EL (cell line): ENCODE results near the gene LSAMP.
"Not testable (repeated sequence)": the region's sequence is repeated elsewhere in the genome, so short reads cannot be mapped to it uniquely, and the experiment has no call there.

Source experiments
- DNase-seq: peaks from one replicate; pipeline ENCODE4 v3.0.0-alpha.2; 2016

The LSAMP gene

DNA sequence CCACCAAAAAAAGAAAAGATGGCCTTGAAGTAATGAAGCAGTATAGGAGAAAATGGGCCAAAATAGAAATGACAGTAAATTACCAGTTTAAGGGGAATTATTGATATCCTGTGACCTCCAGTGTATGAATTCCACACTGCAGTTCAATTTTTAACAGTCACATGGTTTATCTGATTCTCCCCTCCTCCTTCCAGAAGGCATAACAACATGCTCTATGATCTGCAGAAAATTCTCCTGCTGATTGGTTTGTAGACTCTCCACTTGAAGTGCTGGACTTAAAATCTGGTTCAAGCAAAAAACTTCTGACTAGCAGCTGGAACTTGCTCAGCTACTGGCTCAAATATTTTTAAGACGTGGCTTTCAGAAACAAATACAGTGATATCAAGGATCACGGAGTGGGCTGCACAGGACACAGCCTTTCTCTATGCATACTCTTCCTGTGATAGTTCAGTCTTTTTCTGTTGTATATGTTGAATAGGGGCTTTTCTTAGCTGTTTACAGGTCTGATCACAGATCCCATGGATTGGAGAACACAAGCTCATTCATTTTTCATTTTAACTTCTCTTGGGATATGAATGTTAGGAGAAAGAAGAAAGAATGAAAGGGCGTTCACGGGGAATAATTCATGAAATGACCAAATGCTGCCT, 211.5 kb downstream of the LSAMP start:
- no peak for DNase-seq

DNA sequence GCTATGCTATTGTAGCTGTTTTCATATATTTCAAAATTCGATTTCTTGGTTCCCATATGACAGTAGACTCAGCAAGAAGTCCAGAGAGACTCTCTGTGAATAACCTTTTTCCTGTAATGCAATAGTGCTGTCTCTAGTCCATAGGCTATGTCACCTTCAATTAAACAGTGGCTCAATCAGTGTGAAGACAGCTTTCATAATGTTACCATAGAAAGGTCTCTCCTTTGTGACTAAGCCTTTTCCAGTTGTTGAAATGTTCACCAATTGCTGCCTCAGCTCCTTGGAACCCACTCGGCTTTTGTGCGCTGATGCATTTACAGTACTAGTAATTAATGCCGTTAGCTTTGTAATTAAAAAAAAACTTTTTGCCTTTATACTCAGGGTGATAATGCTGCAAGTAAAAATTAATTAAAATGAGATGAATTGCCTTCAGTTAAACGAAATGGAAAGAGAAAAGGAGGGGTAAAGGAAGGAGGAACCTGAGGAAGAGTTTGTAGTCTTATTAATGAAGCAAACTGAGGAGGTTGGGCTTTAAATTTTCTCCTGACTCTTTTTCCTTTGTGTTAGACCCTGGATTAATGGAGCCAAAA, 214.8 kb downstream of the LSAMP start:
- DNase-seq: no peak

GRCh38 chr3:116226266-116226665, 219.0 kb downstream of the LSAMP start:
- no peak for DNase-seq

DNA sequence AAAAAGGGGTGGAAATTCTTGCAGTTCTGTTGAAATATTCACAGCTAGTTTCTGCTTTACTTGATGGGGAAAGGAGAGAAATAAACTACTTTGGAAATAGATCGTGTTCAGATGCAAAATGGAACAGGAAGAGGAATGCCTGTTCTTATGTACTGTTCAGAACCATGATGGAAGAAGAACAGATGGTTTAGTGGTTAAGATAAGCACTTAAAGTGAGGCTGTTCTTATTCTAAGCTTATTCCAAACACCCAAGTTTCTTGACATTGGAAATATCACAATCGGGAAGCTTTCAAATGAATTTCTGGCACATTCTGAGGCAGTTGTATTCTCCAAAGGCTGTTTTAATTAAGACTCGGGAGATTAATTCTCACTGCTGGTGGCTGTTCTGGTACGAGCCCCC, 228.5 kb downstream of the LSAMP start:
- no peak for DNase-seq

- no peak for DNase-seq
These were observed 233.4 kb downstream of the LSAMP start for GRCh38 chr3:116211901-116212300.

- not testable (repeated sequence) for DNase-seq
These were observed 236.5 kb downstream of the LSAMP start for GRCh38 chr3:116208830-116209229.

DNA sequence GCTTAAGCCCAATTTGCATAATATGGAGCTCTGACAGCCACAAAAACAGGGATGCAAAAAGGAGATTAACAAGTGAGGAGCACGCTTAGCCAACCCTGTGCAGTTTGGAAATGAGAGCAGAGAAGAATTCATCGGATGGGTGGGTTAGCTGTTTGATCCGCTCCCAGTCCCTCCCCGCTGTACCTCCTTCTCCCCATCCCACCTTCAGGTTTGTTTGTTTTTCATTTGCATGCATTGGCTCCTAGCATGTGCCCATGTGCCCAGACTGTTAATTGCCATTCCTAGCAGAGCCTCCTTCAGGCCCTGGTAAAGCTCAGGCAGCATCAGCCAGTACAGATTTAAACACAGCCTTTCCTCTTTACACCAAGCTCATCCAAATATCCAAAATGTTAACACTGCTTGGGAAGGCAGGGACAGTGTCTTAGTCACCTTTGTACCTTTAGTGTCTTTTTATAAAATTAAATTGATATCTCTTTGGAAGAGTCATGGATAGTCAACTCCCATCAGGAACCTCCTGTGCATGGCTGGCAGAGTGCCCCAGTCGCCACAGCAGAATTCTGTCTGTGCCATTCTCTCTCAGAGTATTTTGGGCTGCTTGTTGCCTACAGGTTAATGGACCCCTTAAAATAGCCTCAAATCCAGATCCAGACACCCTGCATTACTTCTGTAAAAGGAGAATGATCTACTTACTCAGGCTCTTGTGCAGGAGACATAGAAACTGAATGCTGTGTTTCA, 244.2 kb downstream of the LSAMP start:
- no peak for DNase-seq

DNA sequence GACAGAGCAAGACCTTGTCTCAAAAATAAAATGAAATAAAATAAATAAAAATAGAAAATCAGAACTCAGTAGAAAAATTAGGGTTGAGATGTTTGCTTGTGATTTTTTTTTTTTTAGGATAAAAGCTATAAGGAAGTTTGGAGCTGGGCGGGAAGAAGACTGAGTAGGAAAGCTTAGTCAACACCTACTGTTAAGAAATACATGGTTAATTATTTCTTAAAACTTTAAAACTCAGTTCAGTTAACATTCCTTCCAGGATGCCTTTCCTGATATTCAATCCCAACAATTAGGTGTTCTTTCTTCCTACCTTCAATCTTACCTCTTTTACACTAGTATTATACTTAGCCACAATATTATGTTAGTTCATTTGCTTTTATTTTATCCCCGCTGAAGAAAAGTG, 246.2 kb downstream of the LSAMP start:
- DNase-seq: no peak

GRCh38 chr3:116198087-116198486, 247.2 kb downstream of the LSAMP start:
- DNase-seq: no peak

GRCh38 chr3:116192464-116192863, 252.8 kb downstream of the LSAMP start:
- DNase-seq: no peak

- no peak for DNase-seq
These were observed 253.9 kb downstream of the LSAMP start for GRCh38 chr3:116191409-116191808.

DNA sequence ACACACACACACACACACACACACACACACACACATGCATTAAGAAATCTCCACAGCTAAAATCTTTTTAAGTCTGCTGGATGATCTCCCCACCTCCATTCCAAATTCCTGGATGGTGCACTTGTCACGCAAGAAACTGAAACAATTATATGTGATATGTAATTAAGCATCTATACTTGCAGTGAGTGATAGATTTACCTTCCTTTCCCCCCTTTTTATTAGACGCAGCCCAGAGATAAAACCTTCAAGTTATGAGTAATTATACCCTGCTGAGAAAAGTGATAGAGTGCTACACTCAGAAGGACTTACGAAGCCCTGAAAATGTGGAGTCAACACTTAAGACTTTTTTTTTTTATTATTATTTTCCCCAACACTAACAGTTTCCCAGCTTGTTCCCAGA, 255.2 kb downstream of the LSAMP start:
- no peak for DNase-seq

GRCh38 chr3:116188231-116188785, 257.0 kb downstream of the LSAMP start:
- no peak for DNase-seq

- DNase-seq: no peak
These were observed 259.2 kb downstream of the LSAMP start for GRCh38 chr3:116186049-116186448.

DNA sequence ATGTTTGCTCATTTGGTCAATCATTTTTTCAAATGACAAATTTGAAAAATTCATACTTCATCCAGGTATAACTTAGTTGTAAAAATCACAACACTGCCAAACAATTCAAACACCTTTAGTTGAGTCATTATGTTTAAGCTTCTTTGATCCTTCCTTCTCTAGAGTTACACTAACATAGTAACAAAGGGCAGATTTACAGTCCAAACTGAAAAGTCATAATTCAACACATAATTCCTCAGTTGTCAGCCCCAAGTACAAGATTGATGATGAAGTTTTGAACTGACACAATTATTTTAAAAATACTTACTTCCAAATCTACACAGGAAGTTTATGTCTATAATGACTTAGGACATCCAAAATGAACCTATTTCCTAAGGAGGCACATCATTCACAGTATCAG, 264.1 kb downstream of the LSAMP start:
- no peak for DNase-seq

GRCh38 chr3:116179091-116179490, 266.2 kb downstream of the LSAMP start:
- DNase-seq: peak; percentile 37

- DNase-seq: no peak
These were observed 268.2 kb downstream of the LSAMP start for GRCh38 chr3:116176974-116177555.

GRCh38 chr3:116166121-116166520, 279.2 kb downstream of the LSAMP start:
- no peak for DNase-seq

DNA sequence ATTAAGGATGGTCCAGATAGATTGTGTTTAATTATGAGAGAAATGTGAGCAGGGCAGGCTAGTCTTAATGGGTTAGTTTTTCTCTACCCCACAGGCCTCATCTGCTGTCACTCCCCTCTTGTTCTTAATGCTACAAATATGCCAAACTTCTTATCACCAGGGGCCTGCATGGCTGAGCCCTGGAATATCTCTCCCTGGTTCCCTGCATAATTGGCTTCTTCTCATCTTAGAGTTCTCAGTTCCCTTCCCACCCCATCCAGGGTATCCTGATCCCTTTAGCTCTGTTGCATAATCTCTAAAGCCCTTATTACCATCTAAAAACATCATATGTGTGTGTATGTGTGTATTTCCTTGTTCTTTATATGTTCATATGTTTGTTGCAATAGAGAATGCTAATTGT, 279.6 kb downstream of the LSAMP start:
- DNase-seq: no peak

DNA sequence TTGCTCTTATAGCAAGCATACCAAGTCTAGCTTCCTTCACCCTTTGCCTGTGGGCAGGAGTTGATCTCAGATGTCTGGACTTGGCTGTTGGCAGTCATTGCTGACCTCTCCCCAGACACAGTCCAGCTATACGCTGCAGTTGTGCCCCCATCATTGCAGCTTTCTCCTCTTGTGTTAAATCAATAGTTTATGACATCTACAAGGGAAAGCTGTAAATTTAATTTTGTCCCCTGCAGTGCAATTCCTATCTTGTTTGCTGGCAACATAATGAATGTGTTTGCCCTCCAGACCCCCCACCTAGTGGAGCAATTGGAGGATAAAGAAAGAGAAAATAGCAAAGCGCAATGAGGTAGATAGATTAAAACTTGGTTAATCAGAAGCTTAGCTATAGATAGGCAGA, 280.2 kb downstream of the LSAMP start:
- no peak for DNase-seq

DNA sequence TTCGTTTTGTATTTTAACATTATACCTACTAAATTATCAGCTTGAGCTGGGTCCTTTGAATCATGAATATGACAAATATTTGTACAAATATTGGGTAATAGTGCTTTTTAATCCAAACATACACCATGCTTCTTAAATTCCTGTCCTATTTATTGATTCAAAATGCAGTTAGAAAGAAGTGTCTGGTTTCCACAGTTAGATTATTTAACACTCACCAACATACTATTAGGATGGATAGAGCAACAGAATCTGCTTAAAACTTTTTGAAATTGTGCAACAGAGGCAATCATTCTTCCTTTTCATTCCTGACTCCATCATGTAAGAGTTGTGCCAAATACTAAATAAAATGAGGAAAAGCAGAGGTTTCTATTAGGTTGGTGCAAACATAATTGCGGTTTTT, 281.2 kb downstream of the LSAMP start:
- no peak for DNase-seq

GRCh38 chr3:116161575-116162525, 283.4 kb downstream of the LSAMP start:
- DNase-seq: no peak

GRCh38 chr3:116160594-116160993, 284.7 kb downstream of the LSAMP start:
- no peak for DNase-seq
